Spleen (tissue), 7 donors: ENCODE measurements around the gene TP53BP1.

Source experiments
- CTCF ChIP-seq, 11 experiments: fragments of 200-600 bp in 7 of 11; fragments of 450-650 bp in 4 of 11; sonication (generic) in 4 of 11; IDR thresholded peaks in 8 of 11; conservative IDR thresholded peaks in 3 of 11; 1 replicate in 7 of 11; 2 replicates in 4 of 11; pipeline versions ENCODE4 v1.4.0 to v1.8.0; 2016 to 2021; ENCODE audit warnings: antibody characterized with exemption in 11 of 11, inconsistent platforms in 4 of 11, mild to moderate bottlenecking in 1 of 11
- POLR2A ChIP-seq, 3 donors: fragments of 450-650 bp; IDR thresholded peaks; one replicate each; pipeline ENCODE4 v1.5.1; 2017; ENCODE audit warnings: antibody characterized with exemption in 3 of 3, mild to moderate bottlenecking in 1 of 3
- donor health status: DM: no; HTN: no; CAD: no; lungs with moderate emphysema.
- donor health status: DM: no; HTN: no; CAD: no.
- donor health status: DM: no; HTN: no; CAD: no.

- TF ChIP-seq CTCF (IDR thresholded peaks at IDR 0.05 in 8 of 11, conservative IDR thresholded peaks at IDR 0.05 in 3 of 11) (no peak), POLR2A (IDR thresholded peaks at IDR 0.05) (no peak)
Measured at GRCh38 chr15:43516801-43517353, 23.9 kb upstream of the TP53BP1 start.
